Measurements from ENCODE around the gene SLC15A2. TPM values are rescaled to one million over a fixed set of nuclear protein-coding genes. Genes with fewer than 3 reads are reported as not detected.

Gene SLC15A2
- total and polyA plus RNA-seq, 10 donors, result 4.3 to 18.7 (median 11.2) TPM

GRCh38 chr3:121897296-121897695, 3.1 kb downstream of the SLC15A2 start:
- Histone ChIP-seq H3K27me3 (replicated peaks in 1 of 7) (no peaks in the 10 kb centered on the region), H3K4me1 (peaks cover 0 to 14% (median 0%) of the 10 kb centered on the region in 6 donors), H3K9me3 (no peaks in the 10 kb centered on the region), H3K27ac (no peak overlapping the region), H3K4me3 (no peak overlapping the region), H3K36me3 (peaks cover 0 to 71% (median 3%) of the 10 kb centered on the region in 6 donors)
- WGBS, 5 donors, result 90 to 98% (median 94%) methylated on average over 3 of the region's 3 CpGs
- TF ChIP-seq POLR2AphosphoS5 (IDR thresholded peaks at IDR 0.05), result no peak
- no peak for TF ChIP-seq POLR2A (IDR thresholded peaks at IDR 0.05)
- TF ChIP-seq, protein P1, sequence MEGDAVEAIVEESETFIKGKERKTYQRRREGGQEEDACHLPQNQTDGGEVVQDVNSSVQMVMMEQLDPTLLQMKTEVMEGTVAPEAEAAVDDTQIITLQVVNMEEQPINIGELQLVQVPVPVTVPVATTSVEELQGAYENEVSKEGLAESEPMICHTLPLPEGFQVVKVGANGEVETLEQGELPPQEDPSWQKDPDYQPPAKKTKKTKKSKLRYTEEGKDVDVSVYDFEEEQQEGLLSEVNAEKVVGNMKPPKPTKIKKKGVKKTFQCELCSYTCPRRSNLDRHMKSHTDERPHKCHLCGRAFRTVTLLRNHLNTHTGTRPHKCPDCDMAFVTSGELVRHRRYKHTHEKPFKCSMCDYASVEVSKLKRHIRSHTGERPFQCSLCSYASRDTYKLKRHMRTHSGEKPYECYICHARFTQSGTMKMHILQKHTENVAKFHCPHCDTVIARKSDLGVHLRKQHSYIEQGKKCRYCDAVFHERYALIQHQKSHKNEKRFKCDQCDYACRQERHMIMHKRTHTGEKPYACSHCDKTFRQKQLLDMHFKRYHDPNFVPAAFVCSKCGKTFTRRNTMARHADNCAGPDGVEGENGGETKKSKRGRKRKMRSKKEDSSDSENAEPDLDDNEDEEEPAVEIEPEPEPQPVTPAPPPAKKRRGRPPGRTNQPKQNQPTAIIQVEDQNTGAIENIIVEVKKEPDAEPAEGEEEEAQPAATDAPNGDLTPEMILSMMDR (IDR thresholded peaks at IDR 0.05 in 8 of 11, conservative IDR thresholded peaks at IDR 0.05 in 3 of 11), result no peak
- intact Hi-C loops (cut with DNase I; ENCODE audit: low total_unique reads), result no loop called here
- no peak for DNase-seq

DNA sequence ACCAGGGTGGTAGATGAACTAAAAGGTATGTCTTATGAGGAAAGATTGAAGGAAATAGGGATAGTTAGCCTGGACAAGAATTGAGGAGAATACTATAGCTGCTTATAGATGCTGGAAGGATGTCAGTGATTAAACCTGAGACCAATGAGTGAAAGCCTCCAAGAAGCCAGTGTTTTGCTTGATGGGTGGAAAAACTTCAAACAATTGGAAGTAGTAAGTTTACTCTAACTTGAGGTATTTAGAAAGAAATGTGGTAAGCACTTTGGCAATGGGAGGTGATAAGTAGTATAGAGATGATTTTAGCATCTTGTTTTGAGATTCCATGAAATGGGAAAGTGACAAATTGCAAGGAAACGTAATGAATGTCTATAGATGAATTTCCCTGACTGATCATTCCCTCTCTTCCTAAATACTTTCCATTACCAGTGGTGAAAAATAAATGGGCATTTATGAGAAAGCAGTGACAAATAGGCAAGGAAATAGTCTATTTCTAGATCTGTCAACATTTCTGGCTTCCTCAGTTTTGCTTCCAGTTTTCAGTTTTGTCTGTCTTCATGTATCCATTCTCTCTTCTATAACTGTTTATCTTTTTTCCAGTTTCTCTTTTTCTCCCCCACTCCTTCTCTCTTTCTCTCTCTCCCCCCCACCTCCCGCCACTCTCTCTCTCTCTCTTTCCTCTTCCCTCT, 19.2 kb downstream of the SLC15A2 start:
- no peak for DNase-seq
- no peak overlapping the region for H3K4me3 ChIP-seq
- no peaks in the 10 kb centered on the region for H3K4me1 ChIP-seq
- H3K9me3 ChIP-seq, result no peaks in the 10 kb centered on the region
- H3K27ac ChIP-seq, result peak overlapping the region in 5 of 8 donors; percentile 35 to 66 (median 60)
- TF ChIP-seq, protein P1 (IDR thresholded peaks at IDR 0.05 in 8 of 11, conservative IDR thresholded peaks at IDR 0.05 in 3 of 11), result no peak
- no peak for TF ChIP-seq POLR2AphosphoS5 (IDR thresholded peaks at IDR 0.05)
- no peak for TF ChIP-seq POLR2A (IDR thresholded peaks at IDR 0.05)
- 50 to 87% (median 68%) methylated on average over 2 of the region's 2 CpGs for WGBS, 5 donors
- no peaks in the 10 kb centered on the region for H3K27me3 ChIP-seq (replicated peaks in 1 of 7)
- intact Hi-C loops (cut with DNase I; ENCODE audit: low total_unique reads), result no loop called here
- peaks cover 0 to 90% (median 11%) of the 10 kb centered on the region in 6 donors for H3K36me3 ChIP-seq

DNA sequence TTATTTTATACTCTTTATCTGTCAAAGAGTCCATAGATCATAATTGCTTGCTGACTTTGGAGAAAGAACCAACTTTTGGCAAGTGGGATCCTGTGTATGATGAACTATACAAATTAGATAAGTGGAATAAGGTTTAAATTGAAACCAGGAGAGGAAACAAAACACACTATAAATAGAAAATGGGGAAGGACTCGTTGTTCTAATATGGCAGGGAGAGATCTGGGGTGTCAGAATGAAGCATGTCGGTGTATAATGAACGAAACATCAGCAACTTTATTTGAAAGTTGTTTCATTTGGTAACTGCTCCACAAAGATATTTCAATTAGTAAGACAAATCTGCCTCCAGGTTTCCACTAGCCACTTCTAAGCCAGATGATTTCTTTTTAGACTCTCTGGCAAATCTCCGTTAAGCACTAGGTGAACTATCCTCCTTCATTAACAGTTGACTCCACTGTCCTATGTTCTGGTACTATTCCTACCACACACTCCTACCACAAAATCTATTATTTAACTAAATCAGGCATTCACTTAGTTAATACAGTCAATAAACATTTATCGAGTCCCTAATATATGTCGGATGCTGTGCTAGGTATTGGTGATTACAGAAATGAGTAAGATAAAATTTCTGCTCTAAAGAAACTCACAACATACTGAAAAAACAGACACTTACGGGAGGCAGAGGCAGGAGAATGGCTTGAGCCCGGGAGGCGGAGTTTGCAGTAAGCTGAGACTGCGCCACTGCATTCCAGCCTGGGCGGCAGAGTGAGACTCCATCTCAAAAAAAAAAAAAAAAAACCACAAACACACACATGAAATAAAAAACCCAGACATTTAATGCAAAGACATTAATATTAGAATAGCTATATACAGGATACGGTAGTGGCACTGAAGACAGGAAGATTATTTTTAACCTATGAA, 20.1 kb downstream of the SLC15A2 start:
- Histone ChIP-seq H3K27ac (peak overlapping the region in 5 of 8 donors; percentile 35 to 66 (median 60)), H3K9me3 (no peaks in the 10 kb centered on the region), H3K27me3 (replicated peaks in 1 of 7) (no peaks in the 10 kb centered on the region), H3K4me1 (no peaks in the 10 kb centered on the region), H3K36me3 (peaks cover 0 to 90% (median 13%) of the 10 kb centered on the region in 6 donors), H3K4me3 (no peak overlapping the region)
- TF ChIP-seq POLR2AphosphoS5 (IDR thresholded peaks at IDR 0.05), result no peak
- TF ChIP-seq, protein P1 (IDR thresholded peaks at IDR 0.05 in 8 of 11, conservative IDR thresholded peaks at IDR 0.05 in 3 of 11), result no peak
- no peak for TF ChIP-seq POLR2A (IDR thresholded peaks at IDR 0.05)
- DNase-seq, result no peak
- WGBS, 5 donors, result 67 to 79% (median 75%) methylated on average over 12 of the region's 12 CpGs
- intact Hi-C loops (cut with DNase I; ENCODE audit: low total_unique reads), result no loop called here

DNA sequence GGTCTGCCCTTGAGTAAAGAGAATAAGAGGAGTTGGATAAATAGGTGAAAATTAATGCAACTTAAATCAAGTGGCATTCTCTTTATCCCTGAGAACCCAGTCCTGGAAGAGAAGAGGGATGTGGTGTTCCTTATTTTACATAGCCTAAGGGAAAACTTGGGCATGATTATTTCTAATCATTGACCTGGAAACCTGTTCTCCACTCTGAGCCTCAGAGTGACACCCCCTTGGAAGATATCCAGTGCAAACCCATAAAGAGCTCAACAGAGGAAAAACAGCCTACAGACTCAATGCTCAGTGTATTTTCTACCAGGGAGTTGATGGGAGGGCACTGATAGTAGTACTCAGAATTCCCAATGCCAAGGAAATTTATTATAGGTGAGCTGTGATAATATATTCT, 22.0 kb downstream of the SLC15A2 start:
- TF ChIP-seq POLR2AphosphoS5 (IDR thresholded peaks at IDR 0.05), result no peak
- TF ChIP-seq, protein P1 (IDR thresholded peaks at IDR 0.05 in 8 of 11, conservative IDR thresholded peaks at IDR 0.05 in 3 of 11), result no peak
- no peak for TF ChIP-seq POLR2A (IDR thresholded peaks at IDR 0.05)
- Histone ChIP-seq H3K27ac (no peak overlapping the region), H3K4me1 (no peaks in the 10 kb centered on the region), H3K27me3 (replicated peaks in 1 of 7) (no peaks in the 10 kb centered on the region), H3K9me3 (no peaks in the 10 kb centered on the region), H3K4me3 (no peak overlapping the region), H3K36me3 (peaks cover 0 to 99% (median 13%) of the 10 kb centered on the region in 6 donors)
- no peak for DNase-seq
- intact Hi-C loops (cut with DNase I; ENCODE audit: low total_unique reads), result no loop called here

All from spleen (tissue), 11 donors.